B cell (primary cell): ENCODE data around the gene RTL5.

Experiments
- EZH2 ChIP-seq: IDR thresholded peaks from 2 replicates; pipeline ENCODE4 v1.6.1; 2012; ENCODE audit warnings: borderline replicate concordance, low read depth, mild to moderate bottlenecking, moderate library complexity, low read length; ENCODE audit not compliant: insufficient read depth, poor library complexity, severe bottlenecking
- TF ChIP-seq, protein P1 (sequence below): fragments of 200-600 bp; IDR thresholded peaks from one replicate; pipeline ENCODE4 v1.8.0; 2022; ENCODE audit warnings: antibody characterized with exemption, mild to moderate bottlenecking

DNA sequence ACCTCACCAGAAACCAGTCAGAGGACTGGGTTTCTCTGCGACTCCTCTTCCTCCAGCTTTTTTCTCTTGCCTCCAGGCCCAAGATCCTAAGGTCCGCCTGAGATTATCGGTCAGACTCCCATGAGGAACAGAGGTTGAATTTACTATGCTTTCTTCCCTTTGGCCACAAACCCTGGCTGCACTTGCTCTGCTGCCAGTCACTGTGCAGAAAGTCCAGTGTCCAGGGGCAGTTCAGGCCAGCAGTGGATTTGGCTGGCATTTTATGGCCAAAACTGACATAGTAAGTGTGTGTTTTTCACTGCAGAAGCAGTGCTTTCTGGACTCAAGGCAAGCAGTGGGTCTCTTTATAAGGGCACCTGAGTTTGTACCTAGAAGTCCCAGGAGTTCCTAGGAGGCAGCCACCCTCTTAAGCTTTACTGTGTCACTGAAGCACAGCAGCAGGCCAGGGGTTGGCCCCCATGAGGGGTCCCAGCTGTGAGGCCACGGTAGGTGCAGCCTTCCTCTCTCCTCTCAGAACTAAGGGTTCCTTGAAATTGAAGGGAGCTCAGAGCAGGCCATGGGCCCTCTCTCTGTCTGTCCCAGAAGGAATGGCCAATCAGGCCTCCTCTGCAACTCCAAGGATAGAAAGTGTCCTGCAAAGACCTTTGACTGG lies 3.4 kb downstream of the RTL5 start:
- TF ChIP-seq, protein P1, sequence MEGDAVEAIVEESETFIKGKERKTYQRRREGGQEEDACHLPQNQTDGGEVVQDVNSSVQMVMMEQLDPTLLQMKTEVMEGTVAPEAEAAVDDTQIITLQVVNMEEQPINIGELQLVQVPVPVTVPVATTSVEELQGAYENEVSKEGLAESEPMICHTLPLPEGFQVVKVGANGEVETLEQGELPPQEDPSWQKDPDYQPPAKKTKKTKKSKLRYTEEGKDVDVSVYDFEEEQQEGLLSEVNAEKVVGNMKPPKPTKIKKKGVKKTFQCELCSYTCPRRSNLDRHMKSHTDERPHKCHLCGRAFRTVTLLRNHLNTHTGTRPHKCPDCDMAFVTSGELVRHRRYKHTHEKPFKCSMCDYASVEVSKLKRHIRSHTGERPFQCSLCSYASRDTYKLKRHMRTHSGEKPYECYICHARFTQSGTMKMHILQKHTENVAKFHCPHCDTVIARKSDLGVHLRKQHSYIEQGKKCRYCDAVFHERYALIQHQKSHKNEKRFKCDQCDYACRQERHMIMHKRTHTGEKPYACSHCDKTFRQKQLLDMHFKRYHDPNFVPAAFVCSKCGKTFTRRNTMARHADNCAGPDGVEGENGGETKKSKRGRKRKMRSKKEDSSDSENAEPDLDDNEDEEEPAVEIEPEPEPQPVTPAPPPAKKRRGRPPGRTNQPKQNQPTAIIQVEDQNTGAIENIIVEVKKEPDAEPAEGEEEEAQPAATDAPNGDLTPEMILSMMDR: no peak
- no peak for TF ChIP-seq EZH2
